HCT116 (cell line): ENCODE results near the gene FLRT1. TPM values are rescaled to one million over a fixed set of nuclear protein-coding genes. Genes with fewer than 3 reads are reported as not detected.

Source experiments
- ATAC-seq: fragments of 200-7000 bp; cut with Tn5 transposase; 2 replicates; pipeline ENCODE4 v1.9.1; 2020; ENCODE audit warnings: mild to moderate bottlenecking, moderate library complexity
- BruUV-seq: library from RNA; stranded (reverse); fragments of 400-500 nt; replicated peaks from 2 replicates; lab custom pipeline; 2021; lab: Mats Ljungman, UMichigan
- CTCF ChIA-PET: fragments of 300-600 bp; sonication (Branson Sonifier 250); formaldehyde crosslinking; loops from one replicate; lab custom pipeline; 2021; ENCODE audit warnings: antibody characterized with exemption; lab: Charles Lee
- POLR2A ChIA-PET: fragments of 300-600, 350-600 bp; sonication (Branson Sonifier 250); formaldehyde crosslinking; loops from one replicate; lab custom pipeline; 2021; ENCODE audit warnings: antibody characterized with exemption; lab: Charles Lee
- RAD21 ChIA-PET, 2 experiments: fragments of 300-600 bp; sonication (Branson Sonifier 250); formaldehyde crosslinking; loops; one replicate each; lab custom pipeline; 2023; ENCODE audit warnings: low total read pairs in 2 of 2; ENCODE audit not compliant: uncharacterized antibody in 2 of 2, unreplicated experiment in 2 of 2, low non-redundant PET in 1 of 2; lab: Charles Lee
- DNase-seq: peaks from one replicate; pipeline ENCODE4 v3.0.0-alpha.2; 2010; ENCODE audit warnings: low read depth, low spot score
- H2AFZ ChIP-seq: fragments of 200-600 bp; shearing (Covaris generic), sonication (generic); 2 replicates; pipeline ENCODE4 v1.6.1; 2017; ENCODE audit warnings: low read depth, mixed run types, mixed read lengths, antibody characterized with exemption, low read length; ENCODE audit not compliant: poor library complexity, severe bottlenecking
- H3K27ac ChIP-seq: 2 replicates; pipeline ENCODE4 v1.5.1; 2012; ENCODE audit warnings: low read depth, low read length
- H3K27me3 ChIP-seq: fragments of 200-600 bp; sonication (generic); 2 replicates; pipeline ENCODE4 v1.6.1; 2016; ENCODE audit warnings: mixed run types, low read length, mixed read lengths; ENCODE audit not compliant: insufficient read depth
- H3K36me3 ChIP-seq, 2 experiments: fragments of 200-500 bp in 1 of 2; fragments of 200-600 bp in 1 of 2; sonication (Bioruptor generic) in 1 of 2; sonication (generic) in 1 of 2; 2 replicates each; pipeline versions ENCODE4 v1.5.1 to v1.6.1; 2014 to 2016; ENCODE audit warnings: low read length in 2 of 2, inconsistent platforms in 1 of 2, mixed read lengths in 1 of 2, mixed run types in 1 of 2; ENCODE audit not compliant: insufficient read depth in 2 of 2, control insufficient read depth in 1 of 2
- H3K4me1 ChIP-seq, 2 experiments: fragments of 200-600 bp in 1 of 2; sonication (generic) in 1 of 2; 2 replicates each; pipeline versions ENCODE4 v1.5.1 to v1.6.1; 2012 to 2017; ENCODE audit warnings: low read length in 2 of 2, inconsistent platforms in 1 of 2, mild to moderate bottlenecking in 1 of 2, mixed read lengths in 1 of 2, mixed run types in 1 of 2, moderate library complexity in 1 of 2; ENCODE audit not compliant: insufficient read depth in 2 of 2, control insufficient read depth in 1 of 2
- H3K4me2 ChIP-seq: fragments of 200-600 bp; sonication (generic); 2 replicates; pipeline ENCODE4 v1.6.1; 2017; ENCODE audit warnings: mixed run types, low read length, mixed read lengths
- H3K4me3 ChIP-seq, 2 experiments: fragments of 200-600 bp in 1 of 2; sonication (generic) in 1 of 2; replicated peaks in 1 of 2; 2 replicates each; pipeline ENCODE4 v1.5.1; 2011 to 2016; ENCODE audit warnings: low read length in 2 of 2, control low read depth in 1 of 2, low read depth in 1 of 2, mild to moderate bottlenecking in 1 of 2, mixed read lengths in 1 of 2, mixed run types in 1 of 2
- H3K79me2 ChIP-seq: fragments of 200-600 bp; sonication (generic); 2 replicates; pipeline ENCODE4 v1.6.1; 2017; ENCODE audit warnings: mild to moderate bottlenecking, mixed run types, low read length, moderate library complexity, mixed read lengths; ENCODE audit not compliant: insufficient read depth
- H3K9ac ChIP-seq: fragments of 200-600 bp; sonication (generic); 2 replicates; pipeline ENCODE4 v1.6.1; 2016; ENCODE audit warnings: low read length, mixed read lengths
- H3K9me2 ChIP-seq: fragments of 200-600 bp; sonication (generic), shearing (Covaris generic); 2 replicates; pipeline ENCODE4 v1.6.1; 2017; ENCODE audit warnings: mixed run types, mild to moderate bottlenecking, moderate library complexity; ENCODE audit not compliant: insufficient read depth
- H3K9me3 ChIP-seq, 2 experiments: fragments of 200-500 bp in 1 of 2; fragments of 200-600 bp in 1 of 2; sonication (Bioruptor generic) in 1 of 2; sonication (generic) in 1 of 2; 2 replicates each; pipeline ENCODE4 v1.6.1; 2014 to 2017; ENCODE audit warnings: low read length in 2 of 2, mixed read lengths in 2 of 2, inconsistent platforms in 1 of 2, low read depth in 1 of 2, mild to moderate bottlenecking in 1 of 2, mixed run types in 1 of 2, moderate library complexity in 1 of 2; ENCODE audit not compliant: control insufficient read depth in 1 of 2, insufficient read depth in 1 of 2
- H4K20me1 ChIP-seq: fragments of 200-600 bp; sonication (generic), shearing (Covaris generic); 2 replicates; pipeline ENCODE4 v1.6.1; 2017; ENCODE audit warnings: mixed run types, mild to moderate bottlenecking, moderate library complexity; ENCODE audit not compliant: insufficient read depth
- CBX3 ChIP-seq: IDR thresholded peaks from 2 replicates; pipeline ENCODE4 v1.6.1; 2012; ENCODE audit warnings: low read depth
- EGR1 ChIP-seq: IDR thresholded peaks from 2 replicates; pipeline ENCODE4 v1.6.1; 2012; ENCODE audit warnings: low read depth
- ELF1 ChIP-seq: IDR thresholded peaks from 2 replicates; pipeline ENCODE4 v1.6.1; 2012; ENCODE audit warnings: low read depth, borderline replicate concordance
- EZH2 ChIP-seq: fragments of 200-600 bp; sonication (generic); IDR thresholded peaks from 2 replicates; pipeline ENCODE4 v1.6.1; 2017; ENCODE audit warnings: antibody characterized with exemption, mixed run types
- EZH2phosphoT487 ChIP-seq: fragments of 200-600 bp; IDR thresholded peaks from 2 replicates; pipeline ENCODE4 v1.6.1; 2018; ENCODE audit warnings: antibody characterized with exemption, borderline replicate concordance
- FOSL1 ChIP-seq: IDR thresholded peaks from 2 replicates; pipeline ENCODE4 v1.6.1; 2012; ENCODE audit warnings: low read depth
- JUND ChIP-seq: IDR thresholded peaks from 2 replicates; pipeline ENCODE4 v1.6.1; 2012
- POLR2A ChIP-seq: IDR thresholded peaks from 2 replicates; pipeline ENCODE4 v1.7.0; 2011; ENCODE audit warnings: borderline replicate concordance; ENCODE audit not compliant: insufficient read depth, insufficient read length; ENCODE audit errors: extremely low read depth
- POLR2AphosphoS5 ChIP-seq: IDR thresholded peaks from 2 replicates; pipeline ENCODE4 v1.6.1; 2011; ENCODE audit warnings: mild to moderate bottlenecking, low read depth, low read length, moderate library complexity
- SIN3A ChIP-seq: IDR thresholded peaks from 2 replicates; pipeline ENCODE4 v1.6.1; 2012; ENCODE audit warnings: low read depth
- SP1 ChIP-seq: IDR thresholded peaks from 2 replicates; pipeline ENCODE4 v1.6.1; 2012; ENCODE audit warnings: low read depth
- SRF ChIP-seq: IDR thresholded peaks from 2 replicates; pipeline ENCODE4 v1.6.1; 2012; ENCODE audit warnings: low read depth
- TCF7L2 ChIP-seq: IDR thresholded peaks from 2 replicates; pipeline ENCODE4 v1.7.0; 2011; ENCODE audit warnings: borderline replicate concordance, inconsistent platforms; ENCODE audit not compliant: insufficient read depth, insufficient read length; ENCODE audit errors: extremely low read depth
- YY1 ChIP-seq: IDR thresholded peaks from 2 replicates; pipeline ENCODE4 v1.6.1; 2011; ENCODE audit warnings: low read length, low read depth, moderate library complexity, mild to moderate bottlenecking; ENCODE audit not compliant: insufficient replicate concordance; ENCODE audit errors: extremely low read depth
- ZFX ChIP-seq: fragments of 450-650 bp; IDR thresholded peaks from 2 replicates; pipeline ENCODE4 v1.6.1; 2017
- ZNF274 ChIP-seq: fragments of 200-500 bp; sonication (Bioruptor generic); IDR thresholded peaks from 2 replicates; pipeline ENCODE4 v1.6.1; 2014; ENCODE audit warnings: mild to moderate bottlenecking, low read depth, low read length, inconsistent platforms
- intact Hi-C: fragments of 100-400 bp; cut with micrococcal nuclease; formaldehyde crosslinking; loops from 2 replicates; pipeline ENCODE4 v1.10.0; 2022
- total RNA-seq: library from RNA; stranded (reverse); gene quantifications from one replicate; pipeline ENCODE4 v1.2.1, GENCODE V29; 2021; ENCODE audit not compliant: unreplicated experiment
- TF ChIP-seq, protein P1 (sequence below): IDR thresholded peaks from 2 replicates; pipeline ENCODE4 v1.6.1; 2012; ENCODE audit warnings: low read depth
- TF ChIP-seq, protein P2 (sequence below): IDR thresholded peaks from 2 replicates; pipeline ENCODE4 v1.6.1; 2011; ENCODE audit warnings: mild to moderate bottlenecking, low read length, moderate library complexity; ENCODE audit not compliant: insufficient replicate concordance; ENCODE audit errors: extremely low read depth
- TF ChIP-seq, protein P3 (sequence below), 3 experiments: fragments of 200-600 bp in 1 of 3; sonication (generic) in 1 of 3; IDR thresholded peaks in 2 of 3; conservative IDR thresholded peaks in 1 of 3; 2 replicates each; pipeline ENCODE4 v1.5.1; 2012 to 2017; ENCODE audit warnings: low read depth in 2 of 3, low read length in 2 of 3, antibody characterized with exemption in 1 of 3, borderline replicate concordance in 1 of 3, control low read depth in 1 of 3, mild to moderate bottlenecking in 1 of 3, mixed read lengths in 1 of 3, mixed run types in 1 of 3, moderate library complexity in 1 of 3; ENCODE audit not compliant: insufficient read depth in 1 of 3
- TF ChIP-seq, protein P4 (sequence below): IDR thresholded peaks from 2 replicates; pipeline ENCODE4 v1.6.1; 2012

Gene FLRT1
- total RNA-seq, 1 experiment from 2014 or later, result 0.15 TPM

DNA sequence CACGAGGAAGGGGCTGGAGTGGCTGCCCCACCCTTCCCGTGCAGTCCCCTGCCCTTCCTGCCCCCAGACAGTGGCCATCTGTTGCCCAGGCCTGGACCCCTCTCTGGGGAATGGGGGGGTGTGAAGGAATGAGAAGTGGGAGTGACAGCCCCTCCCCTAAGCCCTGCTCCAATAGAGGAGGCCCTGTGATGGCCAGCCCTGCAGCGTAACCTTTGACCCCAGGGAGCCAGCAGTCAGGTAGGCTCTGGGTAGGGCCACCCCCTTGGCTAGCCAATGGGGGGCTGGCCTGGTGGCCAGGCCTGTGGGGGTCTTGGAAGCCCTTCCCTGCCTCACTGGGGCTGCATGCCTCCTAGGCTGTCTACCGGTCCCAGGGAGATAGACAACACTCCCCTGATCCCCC is 6.6 kb downstream of the FLRT1 start:
- ChIA-PET CTCF (no interaction called here), POLR2A (no interaction called here), RAD21 (no interaction called here)
- Histone ChIP-seq H3K9ac (no peak overlapping the region), H3K27ac (no peak overlapping the region), H3K79me2 (no peaks in the 10 kb centered on the region), H3K27me3 (no peaks in the 10 kb centered on the region), H3K36me3 (no peaks in the 10 kb centered on the region), H3K4me1 (no peaks in the 10 kb centered on the region), H3K4me3 (no peak overlapping the region), H3K4me2 (no peak overlapping the region), H3K9me3 (no peaks in the 10 kb centered on the region), H4K20me1 (no peaks in the 10 kb centered on the region), H3K9me2 (no peaks in the 10 kb centered on the region), H2AFZ (no peak overlapping the region)
- no TSS peak for BruUV-seq
- intact Hi-C loops, result no loop called here
- no peak for TF ChIP-seq EZH2
- TF ChIP-seq, protein P1, sequence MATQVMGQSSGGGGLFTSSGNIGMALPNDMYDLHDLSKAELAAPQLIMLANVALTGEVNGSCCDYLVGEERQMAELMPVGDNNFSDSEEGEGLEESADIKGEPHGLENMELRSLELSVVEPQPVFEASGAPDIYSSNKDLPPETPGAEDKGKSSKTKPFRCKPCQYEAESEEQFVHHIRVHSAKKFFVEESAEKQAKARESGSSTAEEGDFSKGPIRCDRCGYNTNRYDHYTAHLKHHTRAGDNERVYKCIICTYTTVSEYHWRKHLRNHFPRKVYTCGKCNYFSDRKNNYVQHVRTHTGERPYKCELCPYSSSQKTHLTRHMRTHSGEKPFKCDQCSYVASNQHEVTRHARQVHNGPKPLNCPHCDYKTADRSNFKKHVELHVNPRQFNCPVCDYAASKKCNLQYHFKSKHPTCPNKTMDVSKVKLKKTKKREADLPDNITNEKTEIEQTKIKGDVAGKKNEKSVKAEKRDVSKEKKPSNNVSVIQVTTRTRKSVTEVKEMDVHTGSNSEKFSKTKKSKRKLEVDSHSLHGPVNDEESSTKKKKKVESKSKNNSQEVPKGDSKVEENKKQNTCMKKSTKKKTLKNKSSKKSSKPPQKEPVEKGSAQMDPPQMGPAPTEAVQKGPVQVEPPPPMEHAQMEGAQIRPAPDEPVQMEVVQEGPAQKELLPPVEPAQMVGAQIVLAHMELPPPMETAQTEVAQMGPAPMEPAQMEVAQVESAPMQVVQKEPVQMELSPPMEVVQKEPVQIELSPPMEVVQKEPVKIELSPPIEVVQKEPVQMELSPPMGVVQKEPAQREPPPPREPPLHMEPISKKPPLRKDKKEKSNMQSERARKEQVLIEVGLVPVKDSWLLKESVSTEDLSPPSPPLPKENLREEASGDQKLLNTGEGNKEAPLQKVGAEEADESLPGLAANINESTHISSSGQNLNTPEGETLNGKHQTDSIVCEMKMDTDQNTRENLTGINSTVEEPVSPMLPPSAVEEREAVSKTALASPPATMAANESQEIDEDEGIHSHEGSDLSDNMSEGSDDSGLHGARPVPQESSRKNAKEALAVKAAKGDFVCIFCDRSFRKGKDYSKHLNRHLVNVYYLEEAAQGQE, result no peak
- TF ChIP-seq, protein P2, sequence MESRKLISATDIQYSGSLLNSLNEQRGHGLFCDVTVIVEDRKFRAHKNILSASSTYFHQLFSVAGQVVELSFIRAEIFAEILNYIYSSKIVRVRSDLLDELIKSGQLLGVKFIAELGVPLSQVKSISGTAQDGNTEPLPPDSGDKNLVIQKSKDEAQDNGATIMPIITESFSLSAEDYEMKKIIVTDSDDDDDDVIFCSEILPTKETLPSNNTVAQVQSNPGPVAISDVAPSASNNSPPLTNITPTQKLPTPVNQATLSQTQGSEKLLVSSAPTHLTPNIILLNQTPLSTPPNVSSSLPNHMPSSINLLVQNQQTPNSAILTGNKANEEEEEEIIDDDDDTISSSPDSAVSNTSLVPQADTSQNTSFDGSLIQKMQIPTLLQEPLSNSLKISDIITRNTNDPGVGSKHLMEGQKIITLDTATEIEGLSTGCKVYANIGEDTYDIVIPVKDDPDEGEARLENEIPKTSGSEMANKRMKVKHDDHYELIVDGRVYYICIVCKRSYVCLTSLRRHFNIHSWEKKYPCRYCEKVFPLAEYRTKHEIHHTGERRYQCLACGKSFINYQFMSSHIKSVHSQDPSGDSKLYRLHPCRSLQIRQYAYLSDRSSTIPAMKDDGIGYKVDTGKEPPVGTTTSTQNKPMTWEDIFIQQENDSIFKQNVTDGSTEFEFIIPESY, result no peak
- TF ChIP-seq TCF7L2, result no peak
- TF ChIP-seq SRF, result no peak
- no peak for TF ChIP-seq ELF1
- TF ChIP-seq EGR1, result no peak
- no peak for TF ChIP-seq EZH2phosphoT487
- TF ChIP-seq SP1, result no peak
- TF ChIP-seq JUND, result no peak
- TF ChIP-seq, protein P3, sequence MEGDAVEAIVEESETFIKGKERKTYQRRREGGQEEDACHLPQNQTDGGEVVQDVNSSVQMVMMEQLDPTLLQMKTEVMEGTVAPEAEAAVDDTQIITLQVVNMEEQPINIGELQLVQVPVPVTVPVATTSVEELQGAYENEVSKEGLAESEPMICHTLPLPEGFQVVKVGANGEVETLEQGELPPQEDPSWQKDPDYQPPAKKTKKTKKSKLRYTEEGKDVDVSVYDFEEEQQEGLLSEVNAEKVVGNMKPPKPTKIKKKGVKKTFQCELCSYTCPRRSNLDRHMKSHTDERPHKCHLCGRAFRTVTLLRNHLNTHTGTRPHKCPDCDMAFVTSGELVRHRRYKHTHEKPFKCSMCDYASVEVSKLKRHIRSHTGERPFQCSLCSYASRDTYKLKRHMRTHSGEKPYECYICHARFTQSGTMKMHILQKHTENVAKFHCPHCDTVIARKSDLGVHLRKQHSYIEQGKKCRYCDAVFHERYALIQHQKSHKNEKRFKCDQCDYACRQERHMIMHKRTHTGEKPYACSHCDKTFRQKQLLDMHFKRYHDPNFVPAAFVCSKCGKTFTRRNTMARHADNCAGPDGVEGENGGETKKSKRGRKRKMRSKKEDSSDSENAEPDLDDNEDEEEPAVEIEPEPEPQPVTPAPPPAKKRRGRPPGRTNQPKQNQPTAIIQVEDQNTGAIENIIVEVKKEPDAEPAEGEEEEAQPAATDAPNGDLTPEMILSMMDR (IDR thresholded peaks at IDR 0.05 in 2 of 3, conservative IDR thresholded peaks at IDR 0.05 in 1 of 3; ENCODE audit: borderline replicate concordance in 1 of 3, insufficient read depth in 1 of 3, low read depth in 2 of 3, low read length in 2 of 3), result no peak
- TF ChIP-seq FOSL1, result no peak
- TF ChIP-seq POLR2AphosphoS5, result no peak
- TF ChIP-seq CBX3, result no peak
- no peak for TF ChIP-seq SIN3A
- no peak for TF ChIP-seq YY1
- TF ChIP-seq ZFX, result no peak
- TF ChIP-seq, protein P4, sequence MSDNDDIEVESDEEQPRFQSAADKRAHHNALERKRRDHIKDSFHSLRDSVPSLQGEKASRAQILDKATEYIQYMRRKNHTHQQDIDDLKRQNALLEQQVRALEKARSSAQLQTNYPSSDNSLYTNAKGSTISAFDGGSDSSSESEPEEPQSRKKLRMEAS, result no peak
- TF ChIP-seq ZNF274, result no peak
- TF ChIP-seq POLR2A, result no peak
- ATAC-seq, result no peak
- no peak for DNase-seq
